Measurements from ENCODE around the gene KRT4. TPM values are rescaled to one million over a fixed set of nuclear protein-coding genes. Genes with fewer than 3 reads are reported as not detected.

KRT4 gene
- total RNA-seq, 2 experiments from 2014 or later, result not detected

DNA sequence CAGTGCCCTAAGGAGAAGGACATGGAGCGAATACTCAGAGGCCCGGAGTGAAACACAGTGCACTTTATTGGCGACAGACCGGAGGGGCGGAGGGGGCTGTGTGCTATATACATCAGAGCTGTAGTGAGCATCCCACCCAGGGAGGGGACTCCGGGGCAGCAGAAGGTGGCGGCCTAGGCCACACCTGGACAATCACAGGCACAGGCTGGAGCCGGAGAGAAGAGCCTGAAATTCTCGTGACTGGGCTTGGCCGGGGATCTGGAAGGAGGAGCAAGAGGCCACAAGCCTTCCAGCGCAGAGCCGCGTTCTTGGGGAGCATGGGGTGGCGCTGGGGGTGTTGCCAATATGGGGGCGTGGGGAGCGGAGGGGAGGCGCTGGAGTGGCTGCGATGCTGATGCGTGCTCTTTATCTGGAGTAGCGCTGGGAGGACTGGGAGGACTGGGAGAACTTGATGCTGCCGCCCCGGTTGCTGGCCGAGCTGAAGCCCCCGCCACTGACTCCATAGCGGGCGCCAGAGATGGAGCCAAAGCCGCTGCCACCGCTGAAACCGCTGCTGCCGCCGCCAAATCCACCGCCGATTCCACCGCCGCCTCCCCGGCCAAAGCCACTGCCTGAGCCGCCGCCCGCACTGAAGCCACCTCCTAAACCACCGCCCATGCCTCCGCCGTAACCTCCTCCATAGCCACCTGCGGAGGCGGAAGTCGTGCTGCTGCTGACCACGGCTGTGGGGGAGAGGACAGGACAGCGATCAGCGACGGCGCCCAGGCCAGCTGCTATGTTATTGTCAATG, 24.1 kb downstream of the KRT4 start:
- no peaks in the 10 kb centered on the region for H3K9me2 ChIP-seq (ENCODE audit: insufficient read depth, low read length)
- CTCF ChIA-PET (ENCODE audit: unreplicated experiment), result no interaction called here

DNA sequence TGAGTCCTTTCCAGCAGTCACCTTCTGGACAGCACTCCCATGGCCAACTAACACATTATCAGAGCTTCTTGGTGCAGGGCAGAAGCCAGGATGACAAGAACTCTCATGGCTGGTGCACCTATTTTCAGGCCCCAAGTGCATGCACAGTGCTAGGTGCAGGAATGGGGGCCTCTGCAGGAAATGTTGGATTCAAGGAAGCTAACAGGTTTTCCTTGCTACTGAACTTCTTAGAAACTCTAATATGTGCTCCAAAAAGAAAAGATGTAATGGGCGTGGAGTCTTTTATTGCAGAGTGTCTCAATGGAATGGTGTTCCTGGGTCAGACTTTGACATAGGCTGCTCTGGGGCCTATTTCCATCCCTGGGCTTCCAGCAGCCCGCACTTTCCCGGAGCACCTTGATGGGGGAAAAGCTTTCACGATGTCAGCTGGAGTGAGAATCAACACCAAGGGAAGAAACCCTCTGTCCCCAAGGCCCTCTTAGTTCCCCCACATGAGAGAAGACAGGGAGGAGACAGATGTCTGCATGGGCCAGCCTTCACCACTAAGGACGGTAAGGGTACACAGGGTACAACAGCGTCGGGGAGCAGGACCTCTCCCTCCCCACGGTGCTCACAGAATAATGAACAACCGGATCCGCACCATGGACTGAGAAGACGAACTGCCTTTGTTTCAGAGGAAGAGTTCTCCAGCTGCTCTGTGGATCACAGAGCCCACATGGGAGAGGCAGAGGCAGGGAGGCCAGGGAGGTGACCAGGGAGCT, 24.9 kb downstream of the KRT4 start:
- CTCF ChIA-PET (ENCODE audit: unreplicated experiment), result no interaction called here
- no peaks in the 10 kb centered on the region for H3K36me3 ChIP-seq (ENCODE audit: insufficient read depth, low read length)

More for the DNA sequence above, 24.1 kb downstream of the KRT4 start:
- no peak for TF ChIP-seq EZH2phosphoT487 (IDR thresholded peaks at IDR 0.05; ENCODE audit: borderline replicate concordance, low read depth, low read length)
- TF ChIP-seq, protein P1, sequence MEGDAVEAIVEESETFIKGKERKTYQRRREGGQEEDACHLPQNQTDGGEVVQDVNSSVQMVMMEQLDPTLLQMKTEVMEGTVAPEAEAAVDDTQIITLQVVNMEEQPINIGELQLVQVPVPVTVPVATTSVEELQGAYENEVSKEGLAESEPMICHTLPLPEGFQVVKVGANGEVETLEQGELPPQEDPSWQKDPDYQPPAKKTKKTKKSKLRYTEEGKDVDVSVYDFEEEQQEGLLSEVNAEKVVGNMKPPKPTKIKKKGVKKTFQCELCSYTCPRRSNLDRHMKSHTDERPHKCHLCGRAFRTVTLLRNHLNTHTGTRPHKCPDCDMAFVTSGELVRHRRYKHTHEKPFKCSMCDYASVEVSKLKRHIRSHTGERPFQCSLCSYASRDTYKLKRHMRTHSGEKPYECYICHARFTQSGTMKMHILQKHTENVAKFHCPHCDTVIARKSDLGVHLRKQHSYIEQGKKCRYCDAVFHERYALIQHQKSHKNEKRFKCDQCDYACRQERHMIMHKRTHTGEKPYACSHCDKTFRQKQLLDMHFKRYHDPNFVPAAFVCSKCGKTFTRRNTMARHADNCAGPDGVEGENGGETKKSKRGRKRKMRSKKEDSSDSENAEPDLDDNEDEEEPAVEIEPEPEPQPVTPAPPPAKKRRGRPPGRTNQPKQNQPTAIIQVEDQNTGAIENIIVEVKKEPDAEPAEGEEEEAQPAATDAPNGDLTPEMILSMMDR (conservative IDR thresholded peaks at IDR 0.05; ENCODE audit: low read length), result no peak
- H3K79me2 ChIP-seq (ENCODE audit: insufficient read depth, low read depth, low read length), result no peaks in the 10 kb centered on the region
- H4K20me1 ChIP-seq (ENCODE audit: insufficient read depth, low read length), result no peaks in the 10 kb centered on the region
- no peak overlapping the region for H2AFZ ChIP-seq (ENCODE audit: low read length)
- no TSS peak for BruUV-seq (replicated peaks)
- no peak overlapping the region for H3K4me3 ChIP-seq (ENCODE audit: low read depth, low read length, poor library complexity, severe bottlenecking)
- H3K9me3 ChIP-seq (ENCODE audit: low read length), result no peaks in the 10 kb centered on the region
- DNase-seq (ENCODE audit: low spot score), result no peak
- H3K36me3 ChIP-seq (ENCODE audit: insufficient read depth, low read length), result no peaks in the 10 kb centered on the region
- H3K27ac ChIP-seq (ENCODE audit: low read depth, low read length, poor library complexity, severe bottlenecking), result no peak overlapping the region
- H3K4me1 ChIP-seq (ENCODE audit: insufficient read depth, low read length, poor library complexity, severe bottlenecking), result no peaks in the 10 kb centered on the region
- POLR2A ChIA-PET, result no interaction called here
- intact Hi-C loops (cut with micrococcal nuclease; ENCODE audit: unreplicated experiment), result no loop called here
- no peak overlapping the region for H3K4me2 ChIP-seq (ENCODE audit: low read length)

More for the DNA sequence above, 24.9 kb downstream of the KRT4 start:
- no peak for DNase-seq (ENCODE audit: low spot score)
- Histone ChIP-seq H3K9me3 (ENCODE audit: low read length) (no peaks in the 10 kb centered on the region), H3K79me2 (ENCODE audit: insufficient read depth, low read depth, low read length) (no peaks in the 10 kb centered on the region), H3K4me1 (ENCODE audit: insufficient read depth, low read length, poor library complexity, severe bottlenecking) (no peaks in the 10 kb centered on the region), H3K4me2 (ENCODE audit: low read length) (no peak overlapping the region), H3K9me2 (ENCODE audit: insufficient read depth, low read length) (no peaks in the 10 kb centered on the region), H4K20me1 (ENCODE audit: insufficient read depth, low read length) (no peaks in the 10 kb centered on the region), H3K4me3 (ENCODE audit: low read depth, low read length, poor library complexity, severe bottlenecking) (no peak overlapping the region), H2AFZ (ENCODE audit: low read length) (no peak overlapping the region), H3K27ac (ENCODE audit: low read depth, low read length, poor library complexity, severe bottlenecking) (no peak overlapping the region)
- TF ChIP-seq, protein P1 (conservative IDR thresholded peaks at IDR 0.05; ENCODE audit: low read length), result no peak
- no peak for TF ChIP-seq EZH2phosphoT487 (IDR thresholded peaks at IDR 0.05; ENCODE audit: borderline replicate concordance, low read depth, low read length)
- no TSS peak for BruUV-seq (replicated peaks)
- POLR2A ChIA-PET, result no interaction called here
- intact Hi-C loops (cut with micrococcal nuclease; ENCODE audit: unreplicated experiment), result no loop called here
